COLO668 (cell line): ENCODE measurements around the gene OR51B2.
"Not testable (repeated sequence)": the region's sequence is repeated elsewhere in the genome, so short reads cannot be mapped to it uniquely, and the experiment has no call there.

Experiments
- DNase-seq: peaks from one replicate; lab custom pipeline; 2025; ENCODE audit not compliant: unreplicated experiment; lab: John Stamatoyannopoulos, UW

The OR51B2 gene

GRCh38 chr11:5324197-5324596 lies at the start of gene OR51B2:
OR51B2 (minus strand) TSS chr11:5324297; CDS start chr11:5324297, 0 bp downstream.
- DNase-seq = no peak

GRCh38 chr11:5369789-5370188 lies 45.7 kb upstream of the OR51B2 start:
- DNase-seq = no peak

GRCh38 chr11:5368502-5369043 lies 44.5 kb upstream of the OR51B2 start:
- DNase-seq = no peak

- no peak for DNase-seq
These were observed 43.5 kb upstream of the OR51B2 start for GRCh38 chr11:5367448-5368074.

- no peak for DNase-seq
These were observed 42.8 kb upstream of the OR51B2 start for GRCh38 chr11:5366856-5367255.

- not testable (repeated sequence) for DNase-seq
These were observed 42.3 kb upstream of the OR51B2 start for GRCh38 chr11:5366365-5366764.

- DNase-seq = no peak
These were observed 40.1 kb upstream of the OR51B2 start for GRCh38 chr11:5364214-5364613.

- DNase-seq = no peak
These were observed 39.6 kb upstream of the OR51B2 start for GRCh38 chr11:5363679-5364078.

- DNase-seq = no peak
These were observed 38.0 kb upstream of the OR51B2 start for GRCh38 chr11:5362017-5362625.

GRCh38 chr11:5356031-5356430 lies 31.9 kb upstream of the OR51B2 start:
- not testable (repeated sequence) for DNase-seq

GRCh38 chr11:5351208-5351607 lies 27.1 kb upstream of the OR51B2 start, which contains the start of gene OR51B6:
OR51B6 (plus strand) TSS chr11:5351508; CDS start chr11:5351508, 0 bp downstream.
- no peak for DNase-seq

- DNase-seq = no peak
These were observed 25.5 kb upstream of the OR51B2 start for GRCh38 chr11:5349550-5349949.

- DNase-seq = no peak
These were observed 24.6 kb upstream of the OR51B2 start for GRCh38 chr11:5348551-5349194.

GRCh38 chr11:5345831-5346230 lies 21.7 kb upstream of the OR51B2 start:
- DNase-seq = no peak

GRCh38 chr11:5343474-5344335 lies 19.6 kb upstream of the OR51B2 start, which contains the start of gene OR51B5:
OR51B5 (minus strand) TSS chr11:5343524; CDS start chr11:5343524, 0 bp downstream.
- DNase-seq = no peak

- no peak for DNase-seq
These were observed 15.8 kb upstream of the OR51B2 start for GRCh38 chr11:5339771-5340322.

GRCh38 chr11:5337253-5337652 lies 13.2 kb upstream of the OR51B2 start:
- DNase-seq = not testable (repeated sequence)

- DNase-seq = no peak
These were observed 12.2 kb upstream of the OR51B2 start for GRCh38 chr11:5336331-5336730.

- DNase-seq = no peak
These were observed 11.1 kb upstream of the OR51B2 start for GRCh38 chr11:5335170-5335569.

- no peak for DNase-seq
These were observed 6.8 kb downstream of the OR51B2 start for GRCh38 chr11:5317292-5317691.
